Lower leg skin (tissue), 4 donors: ENCODE results near the gene ATP13A4. TPM values are rescaled to one million over a fixed set of nuclear protein-coding genes. Genes with fewer than 3 reads are reported as not detected.

Experiments used
- DNase-seq, 2 donors: peaks; one replicate each; pipeline ENCODE4 v3.0.0-alpha.2; 2019; ENCODE audit warnings: low spot score in 2 of 2
- H3K4me3 ChIP-seq: fragments of 200-600 bp; sonication (generic); 2 replicates; pipeline ENCODE4 v1.5.1; 2017; ENCODE audit warnings: mild to moderate bottlenecking, low read depth; ENCODE audit not compliant: poor library complexity, severe bottlenecking
- CTCF ChIP-seq, 3 donors: fragments of 450-650 bp; IDR thresholded peaks; one replicate each; pipeline ENCODE4 v1.5.1; 2016; ENCODE audit warnings: antibody characterized with exemption in 3 of 3, mild to moderate bottlenecking in 3 of 3, moderate library complexity in 2 of 3
- POLR2A ChIP-seq, 2 donors: fragments of 450-650 bp; IDR thresholded peaks; one replicate each; pipeline ENCODE4 v1.6.1; 2016 to 2017; ENCODE audit warnings: antibody characterized with exemption in 2 of 2, mild to moderate bottlenecking in 1 of 2, moderate library complexity in 1 of 2
- WGBS, 2 donors: methylation state at CpG; one replicate each; pipeline ENCODE4 v1.1.5; 2018; 5-methylcytosine and 5-hydroxymethylcytosine counted together
- intact Hi-C: fragments of 100-400 bp; cut with DNase I; formaldehyde crosslinking; loops from one replicate; pipeline ENCODE4 v1.15.0; 2023; ENCODE audit warnings: low total_unique reads
- total RNA-seq, 4 donors: library from RNA; depleted of rRNA; stranded (reverse); fragments of >200 nt; gene quantifications; one replicate each; pipeline ENCODE4 v1.1.0, GENCODE V29; 2016

ATP13A4 gene
- total RNA-seq, 4 donors from 2014 or later, result 29.9 to 44.9 (median 41.5) TPM

- no peak overlapping the region for H3K4me3 ChIP-seq
- 83 to 97% methylated on average over 4 of the region's 4 CpGs for WGBS, 2 donors
- intact Hi-C loops, result loop anchor here (10.0 kb wide), 1 partner anchor 103 kb away; the partner anchor contains the start of gene ATP13A4
- no peak for TF ChIP-seq CTCF (IDR thresholded peaks at IDR 0.05)
- no peak for TF ChIP-seq POLR2A (IDR thresholded peaks at IDR 0.05)
- DNase-seq, result no peak
Measured at GRCh38 chr3:193451902-193452301, 102.8 kb downstream of the ATP13A4 start.

DNA sequence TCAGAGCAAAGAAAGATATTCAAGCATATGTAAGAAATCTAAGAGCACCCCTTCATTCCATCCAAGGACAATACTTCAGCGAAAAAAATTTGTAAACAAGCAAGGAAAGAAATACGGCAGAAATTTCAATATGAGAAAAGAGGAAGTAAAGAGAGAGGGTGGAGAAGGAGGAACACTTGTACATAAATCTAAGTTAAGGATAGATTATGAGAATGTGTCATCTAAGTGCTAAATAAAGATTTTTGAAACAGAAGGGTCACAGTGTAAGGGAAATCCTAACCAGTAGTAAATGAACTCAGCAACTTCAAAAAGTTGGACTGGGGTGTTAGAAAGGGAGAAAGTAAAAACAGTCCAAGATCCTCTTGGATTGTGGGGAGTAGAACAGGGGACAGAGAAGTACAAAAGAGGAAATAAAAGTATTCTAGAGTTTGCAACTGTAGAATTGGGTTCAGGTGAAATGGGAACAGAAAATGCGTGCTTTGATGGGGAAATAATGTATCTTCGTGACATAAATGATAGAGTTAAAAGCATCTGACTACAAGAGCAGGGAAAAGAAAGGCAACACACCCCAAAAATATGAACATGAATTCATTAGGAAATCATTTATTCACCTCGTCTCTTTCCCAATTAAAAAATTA lies 107.6 kb downstream of the ATP13A4 start:
- WGBS, 2 donors, result 77 to 82% methylated on average over 5 of the region's 5 CpGs
- no peak overlapping the region for H3K4me3 ChIP-seq
- no peak for TF ChIP-seq POLR2A (IDR thresholded peaks at IDR 0.05)
- no peak for TF ChIP-seq CTCF (IDR thresholded peaks at IDR 0.05)
- no peak for DNase-seq
- intact Hi-C loops, result loop anchor here (10.0 kb wide), 1 partner anchor 192 kb away; no protein-coding TSS in a partner anchor

DNA sequence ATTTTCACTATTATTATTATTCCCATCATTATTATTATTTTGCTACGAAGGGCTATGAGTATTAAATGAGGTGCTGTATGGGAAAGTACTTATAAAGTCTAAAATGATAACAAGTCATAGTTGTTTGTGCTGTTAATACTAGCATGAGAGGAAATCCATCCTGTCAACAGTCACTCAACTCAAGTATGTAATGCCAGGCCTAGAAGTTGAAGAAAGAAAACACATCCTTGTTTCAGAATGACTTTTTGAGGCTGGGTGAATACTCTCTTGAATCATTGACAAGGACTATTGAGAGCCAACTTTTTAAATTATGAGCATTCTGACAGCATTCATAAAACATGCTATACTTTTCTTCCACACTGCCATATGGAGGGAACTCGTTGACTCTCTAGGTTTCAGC lies 115.3 kb downstream of the ATP13A4 start:
- no peak for DNase-seq
- WGBS, 2 donors, result 79 to 84% methylated on average over 2 of the region's 2 CpGs
- H3K4me3 ChIP-seq, result no peak overlapping the region
- TF ChIP-seq POLR2A (IDR thresholded peaks at IDR 0.05) (no peak), CTCF (IDR thresholded peaks at IDR 0.05) (no peak)
- intact Hi-C loops, result no loop called here

- DNase-seq, result no peak
- intact Hi-C loops, result no loop called here
- 71 to 81% methylated on average over 4 of the region's 4 CpGs for WGBS, 2 donors
- H3K4me3 ChIP-seq, result no peak overlapping the region
- no peak for TF ChIP-seq POLR2A (IDR thresholded peaks at IDR 0.05)
- no peak for TF ChIP-seq CTCF (IDR thresholded peaks at IDR 0.05)
Measured at GRCh38 chr3:193418576-193419373, 135.9 kb downstream of the ATP13A4 start.

- H3K4me3 ChIP-seq, result no peak overlapping the region
- no peak for TF ChIP-seq CTCF (IDR thresholded peaks at IDR 0.05)
- WGBS, 2 donors, result 93 to 96% methylated on average over 2 of the region's 2 CpGs
- intact Hi-C loops, result no loop called here
- no peak for DNase-seq
Measured at GRCh38 chr3:193416629-193417028, 138.1 kb downstream of the ATP13A4 start.
